Karpas-422 (cell line): ENCODE measurements around the gene CALML3. TPM values are rescaled to one million over a fixed set of nuclear protein-coding genes. Genes with fewer than 3 reads are reported as not detected.

Experiments used
- DNase-seq: peaks from one replicate; pipeline ENCODE4 v3.0.0-alpha.2; 2015
- H2AFZ ChIP-seq: fragments of 200-600 bp; sonication (generic); 2 replicates; pipeline ENCODE4 v1.6.1; 2014; ENCODE audit warnings: antibody characterized with exemption, low read length, mixed read lengths
- H3K27ac ChIP-seq: fragments of 200-600 bp; sonication (generic); 2 replicates; pipeline ENCODE4 v1.5.1; 2014; ENCODE audit warnings: mild to moderate bottlenecking, low read length, moderate library complexity
- H3K27me3 ChIP-seq: fragments of 200-600 bp; sonication (generic); 2 replicates; pipeline ENCODE4 v1.6.1; 2014; ENCODE audit warnings: low read length, mixed read lengths
- H3K36me3 ChIP-seq: fragments of 200-600 bp; sonication (generic); 2 replicates; pipeline ENCODE4 v1.6.1; 2014; ENCODE audit warnings: low read length, mixed read lengths; ENCODE audit not compliant: insufficient read depth
- H3K4me1 ChIP-seq: fragments of 200-600 bp; sonication (generic); 2 replicates; pipeline ENCODE4 v1.6.1; 2014; ENCODE audit warnings: mild to moderate bottlenecking, low read length, mixed read lengths
- H3K4me2 ChIP-seq: fragments of 200-600 bp; sonication (generic); 2 replicates; pipeline ENCODE4 v1.6.1; 2014; ENCODE audit warnings: low read length, low read depth, mild to moderate bottlenecking; ENCODE audit not compliant: poor library complexity, severe bottlenecking
- H3K4me3 ChIP-seq: fragments of 200-600 bp; sonication (generic); 2 replicates; pipeline ENCODE4 v1.5.1; 2014; ENCODE audit warnings: mild to moderate bottlenecking, antibody characterized with exemption, low read length, mixed read lengths
- H3K79me2 ChIP-seq: fragments of 200-600 bp; sonication (generic); 2 replicates; pipeline ENCODE4 v1.6.1; 2014; ENCODE audit warnings: mild to moderate bottlenecking, low read length, mixed read lengths
- H3K9ac ChIP-seq: fragments of 200-600 bp; sonication (generic); 2 replicates; pipeline ENCODE4 v1.6.0; 2014; ENCODE audit warnings: low read length
- H3K9me2 ChIP-seq: fragments of 200-600 bp; sonication (generic), shearing (Covaris generic); replicated peaks from 2 replicates; pipeline ENCODE4 v1.6.0; 2014; ENCODE audit warnings: mild to moderate bottlenecking, low read length, moderate library complexity; ENCODE audit not compliant: insufficient read depth
- H3K9me3 ChIP-seq: fragments of 300-700, 200-600 bp; sonication (generic); 2 replicates; pipeline ENCODE4 v1.6.1; 2014; ENCODE audit warnings: low read length, mixed read lengths
- H4K20me1 ChIP-seq: fragments of 200-600 bp; sonication (generic); 2 replicates; pipeline ENCODE4 v1.6.1; 2014; ENCODE audit warnings: mild to moderate bottlenecking, antibody characterized with exemption, low read length, low read depth; ENCODE audit not compliant: insufficient read depth
- total RNA-seq: library from RNA; depleted of rRNA; stranded (reverse); fragments of >200 nt; shearing (Covaris generic); gene quantifications from 2 replicates; pipeline ENCODE4 v1.2.3, GENCODE V29; 2014; ENCODE audit warnings: low replicate concordance

The CALML3 gene
- total RNA-seq, 1 experiment from 2014 or later: not detected

DNA sequence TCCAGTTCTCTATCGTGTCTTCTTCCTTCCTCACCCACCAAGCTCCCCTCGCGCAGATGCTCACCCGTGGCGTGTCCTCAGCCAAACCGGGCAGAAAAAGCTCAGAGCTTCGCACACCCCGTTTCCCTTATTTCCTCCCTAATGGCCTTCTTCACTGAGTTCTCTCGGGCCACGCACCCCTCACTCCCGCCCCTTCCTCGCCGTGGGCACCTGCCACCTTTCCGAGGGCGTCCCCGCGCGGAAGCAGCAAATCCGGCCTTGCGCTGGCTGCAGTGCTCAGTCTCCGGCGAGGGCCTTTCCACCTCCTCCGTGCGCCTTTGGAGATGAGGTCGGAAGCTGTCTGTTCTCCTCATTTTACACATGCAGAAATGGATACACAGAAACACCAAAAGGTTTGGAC is 12.4 kb upstream of the CALML3 start:
- Histone ChIP-seq H2AFZ (no peak overlapping the region), H4K20me1 (no peaks in the 10 kb centered on the region), H3K9ac (no peak overlapping the region), H3K36me3 (no peaks in the 10 kb centered on the region), H3K79me2 (no peaks in the 10 kb centered on the region), H3K4me3 (no peak overlapping the region), H3K27ac (no peak overlapping the region), H3K9me2 (no peaks in the 10 kb centered on the region), H3K9me3 (no peaks in the 10 kb centered on the region), H3K4me1 (no peaks in the 10 kb centered on the region), H3K4me2 (no peak overlapping the region), H3K27me3 (no peaks in the 10 kb centered on the region)
- DNase-seq: no peak

DNA sequence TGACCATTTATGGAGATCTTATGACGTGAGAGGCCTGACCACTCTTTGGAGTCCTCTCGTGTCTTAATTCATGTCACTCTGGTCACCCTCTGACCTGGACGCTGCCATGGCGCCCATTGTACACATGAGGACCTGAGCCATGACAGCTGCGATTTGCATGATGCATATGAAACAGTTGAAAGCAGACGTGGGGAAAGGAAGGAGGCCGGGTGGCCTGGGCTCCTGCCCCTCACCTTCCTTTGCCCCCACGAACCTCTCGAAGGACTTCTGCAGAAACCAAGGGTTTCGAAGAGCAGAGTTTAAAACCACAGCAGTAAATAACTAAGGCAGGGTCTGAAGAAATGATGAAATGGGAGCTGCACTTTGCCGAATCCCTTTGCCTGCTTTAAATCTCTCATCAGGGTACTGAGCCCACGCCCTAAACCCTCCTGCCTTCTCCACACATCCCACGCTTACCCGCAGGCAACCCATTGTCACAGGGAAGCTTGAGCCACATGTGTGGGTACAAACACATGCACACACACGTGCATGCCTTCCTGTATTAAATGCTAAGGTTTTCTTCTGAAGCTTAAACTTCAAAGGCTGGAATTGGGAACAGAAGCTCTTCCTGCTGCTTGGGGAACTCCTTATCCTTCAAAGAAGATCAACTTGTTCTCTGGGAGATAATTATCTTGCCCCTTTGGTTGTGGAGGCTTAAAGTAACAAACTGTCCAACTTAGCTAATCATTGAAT is 11.7 kb upstream of the CALML3 start:
- Histone ChIP-seq H3K4me3 (no peak overlapping the region), H3K4me1 (no peaks in the 10 kb centered on the region), H3K9me2 (no peaks in the 10 kb centered on the region), H3K79me2 (no peaks in the 10 kb centered on the region), H3K27ac (no peak overlapping the region), H3K9me3 (no peaks in the 10 kb centered on the region), H4K20me1 (no peaks in the 10 kb centered on the region), H3K27me3 (no peaks in the 10 kb centered on the region), H3K9ac (no peak overlapping the region), H2AFZ (no peak overlapping the region), H3K36me3 (no peaks in the 10 kb centered on the region), H3K4me2 (no peak overlapping the region)
- DNase-seq: no peak

DNA sequence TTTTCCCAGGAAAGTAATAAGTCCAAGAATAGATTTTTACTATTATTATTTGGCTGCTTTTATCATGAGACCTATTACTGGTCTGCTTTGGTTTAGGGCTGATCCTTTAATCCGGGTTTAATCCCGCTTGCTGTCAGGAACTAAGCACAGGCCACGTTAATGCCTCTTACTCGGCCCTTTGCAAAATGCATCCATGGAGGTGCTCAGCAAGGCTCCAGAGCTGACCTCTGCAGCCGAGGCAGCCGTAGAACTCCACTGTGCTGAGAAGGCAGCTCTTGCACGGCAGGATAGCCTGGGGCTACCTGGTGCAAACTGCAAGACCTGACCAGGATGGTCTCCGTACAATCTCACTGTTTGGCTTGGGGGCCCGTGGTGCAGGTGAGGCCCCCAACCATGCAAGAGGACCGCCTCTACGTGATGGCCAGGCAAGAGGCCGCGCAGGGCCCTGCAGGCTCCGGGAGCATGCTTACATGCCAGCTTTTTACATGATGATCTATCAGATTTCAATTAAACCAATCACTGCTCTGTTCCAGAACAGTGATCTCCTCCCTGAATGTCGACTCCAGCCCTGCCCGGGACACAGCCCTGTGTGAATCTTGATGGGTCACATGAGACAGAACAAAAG is 10.4 kb upstream of the CALML3 start:
- DNase-seq: no peak
- no peaks in the 10 kb centered on the region for H3K36me3 ChIP-seq
- no peaks in the 10 kb centered on the region for H3K27me3 ChIP-seq
- H3K9ac ChIP-seq: no peak overlapping the region
- no peak overlapping the region for H3K4me2 ChIP-seq
- H2AFZ ChIP-seq: no peak overlapping the region
- no peaks in the 10 kb centered on the region for H3K79me2 ChIP-seq
- H3K4me1 ChIP-seq: no peaks in the 10 kb centered on the region
- H3K9me2 ChIP-seq: no peaks in the 10 kb centered on the region
- H3K27ac ChIP-seq: no peak overlapping the region
- no peak overlapping the region for H3K4me3 ChIP-seq
- H3K9me3 ChIP-seq: no peaks in the 10 kb centered on the region
- no peaks in the 10 kb centered on the region for H4K20me1 ChIP-seq

DNA sequence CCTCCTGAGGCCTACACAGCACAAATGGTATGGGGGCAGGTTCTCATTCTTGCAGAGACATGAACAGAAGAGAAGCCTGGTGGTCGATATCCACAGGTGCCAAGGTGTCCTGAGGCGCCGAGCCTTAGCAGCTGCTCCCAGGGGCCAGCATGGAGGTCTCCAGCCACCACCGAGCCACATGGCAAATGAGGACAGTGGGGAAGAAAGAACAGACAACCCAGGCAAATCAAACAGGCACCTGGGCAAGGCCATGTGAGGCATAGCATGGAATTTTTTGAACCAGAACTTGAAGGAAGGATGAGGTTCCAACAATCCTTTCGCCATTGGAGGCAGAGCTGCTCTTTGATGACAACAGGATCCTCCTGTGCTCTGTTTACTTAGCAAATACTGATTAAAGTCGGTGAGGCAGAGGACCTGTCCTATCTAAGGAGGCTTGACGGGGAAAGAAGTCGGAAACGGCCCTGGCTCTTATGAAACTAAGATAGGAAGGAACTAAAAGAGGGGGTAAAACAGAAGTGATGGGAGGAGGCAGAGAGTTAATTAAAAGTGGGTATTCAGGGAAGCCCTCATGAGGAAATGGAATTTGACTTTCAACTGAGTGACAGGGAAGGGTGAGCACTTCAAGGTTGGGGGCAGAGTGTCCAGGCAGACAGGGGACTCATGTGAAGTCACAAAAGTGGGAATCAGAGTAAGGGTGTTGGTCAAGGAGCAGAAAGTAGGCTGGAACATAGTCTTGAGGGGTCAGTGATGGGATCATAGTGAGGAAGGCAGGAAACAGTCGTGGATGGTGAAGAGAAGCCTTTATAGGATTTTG is 8.6 kb upstream of the CALML3 start:
- Histone ChIP-seq H3K27ac (no peak overlapping the region), H3K9me3 (no peaks in the 10 kb centered on the region), H3K27me3 (no peaks in the 10 kb centered on the region), H3K4me1 (no peaks in the 10 kb centered on the region), H3K9ac (no peak overlapping the region), H3K36me3 (no peaks in the 10 kb centered on the region), H2AFZ (no peak overlapping the region), H3K79me2 (no peaks in the 10 kb centered on the region), H3K9me2 (no peaks in the 10 kb centered on the region), H3K4me2 (no peak overlapping the region), H3K4me3 (no peak overlapping the region), H4K20me1 (no peaks in the 10 kb centered on the region)
- no peak for DNase-seq

DNA sequence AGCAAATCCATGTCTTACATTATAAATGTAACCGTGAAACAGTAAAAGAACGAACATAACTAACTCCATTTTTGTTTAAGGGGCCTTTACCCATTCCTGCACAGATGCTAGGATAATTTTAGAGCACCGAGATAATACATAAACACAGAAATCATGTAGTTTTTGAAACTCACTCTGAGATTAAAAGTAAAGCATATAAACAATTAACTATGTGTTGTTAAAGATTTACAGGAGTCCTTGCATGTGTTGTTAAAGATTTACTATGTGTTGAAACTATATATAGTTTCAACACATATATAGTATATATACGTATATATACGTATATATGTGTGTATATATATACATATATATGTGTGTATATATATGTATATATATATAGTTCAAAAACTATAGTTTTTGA is 7.2 kb upstream of the CALML3 start:
- no peak overlapping the region for H3K9ac ChIP-seq
- H3K79me2 ChIP-seq: no peaks in the 10 kb centered on the region
- no peaks in the 10 kb centered on the region for H3K36me3 ChIP-seq
- H3K27me3 ChIP-seq: no peaks in the 10 kb centered on the region
- DNase-seq: no peak
- H3K4me2 ChIP-seq: no peak overlapping the region
- H4K20me1 ChIP-seq: no peaks in the 10 kb centered on the region
- H3K4me3 ChIP-seq: no peak overlapping the region
- H3K9me3 ChIP-seq: no peaks in the 10 kb centered on the region
- H3K9me2 ChIP-seq: no peaks in the 10 kb centered on the region
- H2AFZ ChIP-seq: no peak overlapping the region
- H3K4me1 ChIP-seq: no peaks in the 10 kb centered on the region
- H3K27ac ChIP-seq: no peak overlapping the region

DNA sequence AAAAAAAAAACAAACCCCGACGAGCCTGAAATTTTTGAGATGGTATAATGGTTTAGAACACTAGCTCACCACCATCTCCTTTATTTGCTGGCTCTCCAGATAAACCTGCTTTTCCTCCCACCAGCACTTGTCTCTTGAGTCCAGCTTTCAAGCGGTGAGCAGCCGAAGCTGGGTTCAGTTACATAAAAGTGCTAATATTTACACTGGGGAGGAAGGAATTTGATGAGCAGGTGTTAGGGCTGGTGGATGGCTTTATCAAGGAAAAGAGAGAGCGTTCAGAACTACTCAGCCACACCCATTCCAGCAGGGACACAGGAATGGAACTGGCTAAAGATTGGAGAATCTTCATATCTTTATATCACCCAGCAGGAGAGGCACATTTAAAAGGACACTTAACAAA is 6.6 kb upstream of the CALML3 start:
- no peak overlapping the region for H3K4me2 ChIP-seq
- H4K20me1 ChIP-seq: no peaks in the 10 kb centered on the region
- H3K27me3 ChIP-seq: no peaks in the 10 kb centered on the region
- no peaks in the 10 kb centered on the region for H3K9me3 ChIP-seq
- no peak overlapping the region for H3K9ac ChIP-seq
- no peak overlapping the region for H3K27ac ChIP-seq
- H3K36me3 ChIP-seq: no peaks in the 10 kb centered on the region
- no peaks in the 10 kb centered on the region for H3K9me2 ChIP-seq
- H3K4me1 ChIP-seq: no peaks in the 10 kb centered on the region
- no peak overlapping the region for H2AFZ ChIP-seq
- H3K4me3 ChIP-seq: no peak overlapping the region
- H3K79me2 ChIP-seq: no peaks in the 10 kb centered on the region
- no peak for DNase-seq

DNA sequence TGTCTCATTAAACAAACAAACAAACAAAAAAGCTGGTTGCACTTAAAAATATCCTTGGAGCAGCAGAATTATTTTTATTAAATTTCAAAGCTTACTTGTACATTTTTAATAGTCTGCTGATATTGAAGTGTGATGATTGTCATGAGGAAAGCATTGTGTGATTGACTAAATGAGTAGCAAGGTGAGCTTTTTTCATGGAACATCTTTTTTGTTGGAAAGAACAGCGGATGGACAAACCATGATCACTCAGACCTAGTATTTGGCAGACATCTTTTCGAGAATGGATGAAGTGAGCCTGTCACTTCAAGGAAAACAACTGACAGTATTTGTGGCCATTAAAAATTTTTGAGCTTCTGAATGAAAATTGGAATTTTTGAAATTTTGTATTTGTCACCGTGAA is 5.7 kb upstream of the CALML3 start:
- Histone ChIP-seq H4K20me1 (no peaks in the 10 kb centered on the region), H3K9me2 (no peaks in the 10 kb centered on the region), H3K79me2 (no peaks in the 10 kb centered on the region), H3K4me1 (no peaks in the 10 kb centered on the region), H3K9ac (no peak overlapping the region), H3K9me3 (no peaks in the 10 kb centered on the region), H3K4me2 (no peak overlapping the region), H3K36me3 (no peaks in the 10 kb centered on the region), H2AFZ (no peak overlapping the region), H3K27ac (no peak overlapping the region), H3K27me3 (no peaks in the 10 kb centered on the region), H3K4me3 (no peak overlapping the region)
- DNase-seq: no peak

DNA sequence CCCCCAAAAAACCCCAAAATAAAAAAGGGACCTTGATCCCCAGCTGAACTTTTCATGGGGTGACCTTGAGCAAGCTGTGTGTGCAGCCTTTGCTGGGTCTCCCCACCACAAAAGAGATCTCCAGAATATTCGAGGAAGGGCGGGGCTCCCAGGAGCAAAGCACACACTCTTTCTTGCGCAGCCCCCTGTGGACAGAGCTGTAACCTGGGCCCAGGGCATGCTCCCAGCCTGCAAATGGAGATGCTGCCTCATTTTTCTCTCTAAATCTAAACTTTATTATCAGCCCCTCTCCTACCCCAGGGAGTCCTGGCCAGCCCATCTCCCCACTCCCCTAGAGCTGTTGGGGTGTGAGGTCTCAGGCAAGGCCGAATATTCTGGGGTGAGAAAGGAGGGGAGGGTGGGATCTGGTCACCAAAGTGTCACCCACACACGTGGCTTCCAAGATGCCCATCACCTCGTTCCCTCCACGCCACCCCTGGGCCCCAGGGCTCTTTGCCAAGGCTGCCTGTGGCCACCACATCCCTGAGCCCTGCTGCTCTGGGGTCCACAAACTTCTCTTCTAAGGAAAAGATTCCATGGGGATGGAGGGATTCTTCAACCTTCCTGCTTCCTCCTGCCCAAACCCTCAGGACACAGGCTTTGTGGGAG is 1.7 kb upstream of the CALML3 start:
- no peak for DNase-seq
- no peaks in the 10 kb centered on the region for H4K20me1 ChIP-seq
- no peaks in the 10 kb centered on the region for H3K9me2 ChIP-seq
- no peak overlapping the region for H3K27ac ChIP-seq
- no peaks in the 10 kb centered on the region for H3K4me1 ChIP-seq
- H3K79me2 ChIP-seq: no peaks in the 10 kb centered on the region
- no peak overlapping the region for H3K9ac ChIP-seq
- H3K27me3 ChIP-seq: no peaks in the 10 kb centered on the region
- no peak overlapping the region for H3K4me3 ChIP-seq
- no peak overlapping the region for H2AFZ ChIP-seq
- no peak overlapping the region for H3K4me2 ChIP-seq
- H3K9me3 ChIP-seq: no peaks in the 10 kb centered on the region
- no peaks in the 10 kb centered on the region for H3K36me3 ChIP-seq
